Fibroblast of skin of right quadriceps (primary cell): ENCODE results near the gene FAM200B.
A peak's percentile ranks its signal among the peaks of the same experiment; 100 is the strongest.
"Not testable (repeated sequence)": the region's sequence is repeated elsewhere in the genome, so short reads cannot be mapped to it uniquely, and the experiment has no call there.

Experiments
- DNase-seq: peaks from one replicate; pipeline ENCODE4 v3.0.0-alpha.2; 2013

FAM200B gene

DNA sequence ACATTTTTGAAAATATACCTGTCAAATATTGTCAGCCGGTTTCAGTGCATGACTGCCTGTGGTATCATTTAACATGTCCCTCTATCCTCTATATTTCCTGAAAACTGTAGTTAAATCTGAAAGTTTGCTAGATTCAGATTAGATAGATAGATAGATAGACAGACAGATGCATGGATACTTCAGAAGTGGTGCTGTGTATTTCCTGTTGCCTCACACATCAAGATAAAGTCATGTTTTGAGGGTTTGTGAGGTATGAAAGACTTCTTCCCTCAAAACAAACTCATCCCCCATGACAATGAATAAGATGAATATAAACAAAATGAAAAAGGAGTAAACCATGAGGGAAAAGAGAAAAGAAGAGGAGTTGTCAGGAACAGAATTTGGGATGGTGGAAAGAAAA lies 15.2 kb downstream of the FAM200B start:
- no peak for DNase-seq

- DNase-seq, result peak; percentile 62
These were observed 21.3 kb downstream of the FAM200B start, which contains the start of gene BST1 for GRCh38 chr4:15702941-15703403. TSS of gene BST1 (plus strand) at chr4:15703065. CDS start at chr4:15703145, 80 bp downstream.

DNA sequence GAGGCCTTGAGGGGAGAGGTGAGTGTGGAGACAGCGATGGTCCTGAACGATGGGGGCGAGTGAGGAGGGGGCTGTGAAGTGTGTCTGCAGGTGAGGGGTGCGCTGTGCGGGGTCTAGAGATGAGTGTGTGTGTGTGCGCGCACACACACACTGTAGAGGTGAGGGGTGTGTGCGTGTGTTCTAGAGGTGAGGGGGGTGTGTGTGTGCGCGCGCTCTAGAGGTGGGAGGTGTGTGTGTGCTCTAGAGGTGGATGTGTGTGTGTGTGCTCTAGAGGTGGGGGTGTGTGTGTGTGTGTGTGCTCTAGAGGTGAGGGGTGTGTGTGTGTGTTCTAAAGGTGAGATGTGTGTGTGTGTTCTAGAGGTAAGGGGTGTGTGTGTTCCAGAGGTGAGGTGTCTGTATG lies 21.8 kb downstream of the FAM200B start:
- DNase-seq, result no peak

GRCh38 chr4:15704129-15704528 lies 22.5 kb downstream of the FAM200B start:
- DNase-seq, result no peak

DNA sequence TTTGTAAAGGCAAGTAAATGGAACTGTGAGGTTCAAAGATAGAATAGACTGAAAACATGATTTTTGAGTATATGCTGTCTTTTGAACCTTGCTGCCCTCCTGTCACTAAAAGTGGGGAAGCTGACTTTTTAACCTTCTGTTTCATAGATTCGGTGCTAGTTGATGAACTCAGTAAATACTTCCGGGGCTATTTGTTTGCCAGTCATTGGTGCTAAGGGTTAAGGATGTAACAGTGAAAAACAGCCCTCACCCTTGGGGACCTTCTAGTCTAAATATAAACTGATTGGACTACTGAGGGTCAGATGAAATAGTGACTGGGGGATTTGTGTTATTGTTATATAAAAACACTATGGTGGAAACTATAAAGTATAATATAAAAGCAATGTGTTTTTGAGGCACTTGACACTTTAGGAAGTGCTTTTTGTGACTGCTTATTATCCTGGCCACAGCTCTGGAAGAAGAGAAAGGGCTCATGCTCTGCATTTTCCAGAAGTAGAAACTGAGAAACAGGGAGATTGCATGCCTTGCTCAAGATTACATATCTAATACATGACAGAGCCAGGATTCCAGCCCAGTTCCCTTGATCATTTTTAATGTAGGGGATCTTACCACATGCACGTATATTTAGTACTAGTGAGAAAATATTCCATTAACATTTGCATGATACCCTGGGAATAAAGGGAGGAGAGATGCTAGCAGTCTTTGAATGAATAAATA lies 25.2 kb downstream of the FAM200B start:
- no peak for DNase-seq

DNA sequence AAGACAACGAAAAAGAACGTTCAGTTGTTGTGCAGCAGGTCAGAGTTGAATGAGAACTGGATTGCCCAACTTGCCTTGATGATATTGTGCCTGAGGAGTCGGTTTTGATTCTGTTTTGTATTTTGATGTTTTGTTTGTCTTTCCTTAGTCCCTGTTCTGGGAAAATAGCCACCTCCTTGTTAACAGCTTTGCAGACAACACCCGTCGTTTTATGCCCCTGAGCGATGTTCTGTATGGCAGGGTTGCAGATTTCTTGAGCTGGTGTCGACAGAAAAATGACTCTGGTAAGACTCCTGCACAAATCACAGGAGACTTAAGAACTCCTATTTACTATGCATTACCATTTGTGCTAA lies 25.7 kb downstream of the FAM200B start:
- no peak for DNase-seq

GRCh38 chr4:15711762-15712161 lies 30.1 kb downstream of the FAM200B start:
- DNase-seq, result no peak

GRCh38 chr4:15712214-15712613 lies 30.6 kb downstream of the FAM200B start:
- no peak for DNase-seq

DNA sequence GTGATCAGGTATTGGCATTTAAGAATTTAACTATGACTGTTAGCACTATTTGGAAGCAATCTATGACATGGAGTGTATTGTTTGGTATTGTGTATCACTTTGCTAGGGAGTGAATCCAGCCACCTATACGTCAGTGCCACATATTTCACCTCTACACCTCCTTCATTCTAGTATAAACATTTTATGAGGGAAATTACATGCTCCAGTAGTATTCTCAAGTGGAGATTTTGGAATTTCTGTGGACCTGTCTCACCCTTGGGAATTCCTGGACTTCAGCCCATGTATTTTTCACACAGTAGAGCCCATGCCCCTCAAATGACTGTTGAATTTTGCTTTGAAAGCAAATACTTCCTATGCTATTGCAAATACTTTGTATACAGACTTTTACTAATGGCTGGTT lies 32.5 kb downstream of the FAM200B start:
- peak; percentile 19 for DNase-seq

DNA sequence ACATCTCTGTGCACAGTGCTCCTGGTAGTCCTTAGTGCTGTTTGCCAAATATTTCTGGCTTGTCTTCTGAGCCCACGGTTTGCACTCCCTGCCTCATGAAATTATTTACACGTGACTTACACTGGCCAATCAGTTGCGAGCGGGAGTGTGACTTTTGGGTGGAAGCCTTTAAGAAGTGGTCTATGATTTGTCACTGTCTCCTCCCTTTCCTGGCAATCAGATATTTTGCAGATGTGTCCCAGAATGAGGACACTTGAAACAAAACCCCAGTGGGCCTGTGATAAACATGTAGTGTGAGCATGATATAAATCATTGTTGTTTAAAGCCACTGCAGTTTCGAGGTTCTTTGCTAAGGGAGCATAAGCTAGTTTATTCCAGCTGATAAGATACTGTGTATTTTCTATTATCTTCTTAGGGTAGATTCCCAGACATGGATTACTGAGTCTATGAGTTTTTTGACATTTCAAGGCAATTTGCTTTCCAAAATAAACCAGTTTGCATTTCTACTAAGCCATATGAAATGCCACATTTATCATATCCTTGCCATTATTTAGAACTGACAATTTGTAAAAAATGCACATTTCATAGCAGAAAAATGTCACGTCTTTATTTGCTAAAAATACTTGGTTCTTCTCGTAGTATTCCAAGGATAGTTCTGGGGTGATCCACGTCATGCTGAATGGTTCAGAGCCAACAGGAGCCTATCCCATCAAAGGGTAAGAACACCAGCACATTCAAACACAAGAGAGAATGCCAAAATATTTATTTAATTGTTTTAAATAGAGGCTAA lies 33.2 kb downstream of the FAM200B start:
- DNase-seq, result peak; percentile 54

DNA sequence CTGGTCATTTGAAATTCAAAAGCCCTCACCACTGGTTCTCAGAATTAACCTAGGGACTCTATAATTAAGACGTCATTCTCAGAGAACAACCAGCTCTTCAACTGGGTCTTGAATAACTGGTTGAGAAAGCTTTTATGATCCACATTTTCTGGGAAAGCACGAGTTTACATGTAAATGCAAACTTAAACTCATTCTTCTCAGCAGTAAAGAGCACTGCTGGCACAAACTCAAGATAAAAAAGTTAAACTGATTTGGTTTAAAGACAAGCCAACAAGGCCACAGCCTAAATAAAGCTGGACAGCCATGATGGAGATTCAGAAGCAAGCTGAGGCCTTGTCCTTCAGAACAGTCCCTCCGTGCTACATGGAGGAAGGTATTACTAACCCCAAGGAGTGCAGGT lies 34.5 kb downstream of the FAM200B start:
- no peak for DNase-seq

DNA sequence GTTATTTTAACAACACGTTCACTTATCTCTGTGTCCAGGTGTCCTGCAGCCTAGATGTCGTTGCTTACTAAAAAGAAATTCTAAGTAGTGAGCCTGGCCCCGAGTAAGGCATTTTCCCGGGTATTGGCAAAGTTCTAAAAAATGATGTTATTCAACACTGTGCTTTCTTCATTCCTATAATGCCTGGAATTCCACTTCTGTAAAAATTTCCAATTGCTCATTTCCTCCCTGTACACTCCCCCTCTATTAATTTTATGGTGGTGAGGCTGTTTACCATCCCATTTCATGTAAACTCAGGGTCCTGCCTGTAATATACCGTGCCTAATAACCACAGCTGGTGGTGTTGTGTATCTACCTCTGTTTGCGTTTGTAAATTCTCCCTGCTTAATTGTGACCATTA lies 35.5 kb downstream of the FAM200B start:
- DNase-seq, result peak; percentile 75

DNA sequence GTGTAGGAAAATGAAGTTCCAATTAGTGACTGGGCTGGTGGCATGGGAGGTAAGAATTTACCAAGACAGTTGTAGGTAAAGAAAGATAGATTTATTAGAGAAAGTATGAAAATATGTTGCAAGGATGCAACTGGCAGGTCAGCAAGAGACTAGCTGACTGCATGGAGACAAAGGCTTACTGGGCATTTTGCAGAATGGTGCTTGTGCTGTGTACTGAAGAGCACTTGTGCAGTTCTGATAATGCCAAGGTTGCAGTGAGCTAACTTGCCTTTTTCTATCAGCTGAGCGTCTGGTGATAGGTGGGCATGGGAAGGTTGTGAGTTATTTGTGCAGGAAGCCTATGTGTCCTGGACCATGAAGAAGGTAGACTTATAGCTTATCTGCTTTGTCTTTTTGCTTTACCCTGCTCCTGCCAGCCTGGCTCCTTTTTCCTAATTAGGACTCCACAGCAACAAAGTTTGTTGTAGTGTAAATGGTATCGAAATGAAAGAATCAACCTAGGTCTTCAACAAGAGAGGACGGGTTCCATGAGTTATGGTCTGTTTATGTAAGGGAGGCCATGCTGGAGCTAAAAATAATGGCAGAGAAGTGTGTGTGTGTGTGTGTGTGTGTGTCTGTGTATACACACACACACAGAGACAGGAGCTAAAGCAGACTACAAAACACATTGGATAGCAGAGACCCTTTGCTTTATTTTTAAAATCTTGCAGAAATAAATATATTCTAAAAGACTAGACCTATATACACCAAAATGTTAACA lies 36.2 kb downstream of the FAM200B start:
- DNase-seq, result peak; percentile 37

- DNase-seq, result no peak
These were observed 36.8 kb downstream of the FAM200B start for GRCh38 chr4:15718465-15718864.

DNA sequence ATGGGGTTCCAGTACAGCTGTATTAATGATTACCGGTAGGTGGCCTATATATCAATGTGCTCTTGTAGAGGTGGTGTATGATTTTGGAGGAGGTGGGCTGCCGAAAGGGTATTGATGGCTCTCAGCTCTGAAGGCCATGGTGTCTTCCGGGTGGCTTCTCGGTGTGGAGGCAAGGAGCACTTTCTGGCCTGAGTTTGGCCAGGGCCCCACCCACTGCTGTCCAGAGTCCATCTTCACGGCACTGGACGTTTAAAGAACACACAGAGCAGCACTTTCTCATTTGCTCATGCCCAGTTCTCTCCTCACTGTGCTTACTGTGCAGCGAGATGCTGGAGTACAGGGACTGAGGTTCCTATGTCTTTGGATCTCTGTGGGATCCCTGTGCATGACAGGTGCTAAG lies 37.3 kb downstream of the FAM200B start:
- no peak for DNase-seq

DNA sequence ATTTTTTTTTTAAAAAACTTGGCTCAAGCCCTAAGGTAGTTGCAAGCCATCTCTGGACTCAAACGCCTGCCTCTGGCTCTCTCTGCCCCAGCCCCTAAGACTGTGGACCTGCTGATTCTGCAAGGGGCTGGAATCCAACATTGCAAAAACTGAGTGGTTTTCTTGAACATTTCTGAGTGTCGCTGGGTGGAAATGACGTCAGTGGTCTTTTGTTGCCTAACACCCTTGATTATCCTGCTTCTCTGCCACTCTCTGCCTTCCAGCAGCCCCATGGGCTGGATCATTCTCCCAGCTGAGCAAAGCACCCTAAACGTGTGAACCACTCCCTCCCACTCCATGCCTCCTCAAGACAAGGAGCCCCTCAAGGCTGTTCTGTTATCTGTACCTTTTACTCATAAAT lies 37.9 kb downstream of the FAM200B start:
- peak; percentile 15 for DNase-seq

GRCh38 chr4:15720851-15721250 lies 39.2 kb downstream of the FAM200B start:
- no peak for DNase-seq

DNA sequence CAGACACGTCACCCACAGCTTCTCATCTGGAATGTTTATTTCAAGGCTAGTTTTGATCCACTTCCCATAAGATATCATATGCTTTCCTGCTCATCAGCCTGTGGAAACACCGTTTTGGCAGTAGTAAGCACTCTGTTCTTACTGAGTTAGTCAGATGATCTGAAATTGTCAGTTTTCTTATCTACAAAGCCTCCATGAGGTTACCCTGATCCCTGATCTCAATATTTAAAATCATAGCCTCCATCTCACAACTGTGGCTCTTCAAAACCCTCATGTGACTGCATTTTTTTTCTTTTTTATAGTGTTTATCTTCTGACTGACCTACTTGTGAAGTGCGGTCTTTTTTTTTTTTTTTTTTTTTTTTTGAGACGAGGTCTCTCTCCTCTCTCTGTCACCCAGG lies 44.0 kb downstream of the FAM200B start:
- no peak for DNase-seq

DNA sequence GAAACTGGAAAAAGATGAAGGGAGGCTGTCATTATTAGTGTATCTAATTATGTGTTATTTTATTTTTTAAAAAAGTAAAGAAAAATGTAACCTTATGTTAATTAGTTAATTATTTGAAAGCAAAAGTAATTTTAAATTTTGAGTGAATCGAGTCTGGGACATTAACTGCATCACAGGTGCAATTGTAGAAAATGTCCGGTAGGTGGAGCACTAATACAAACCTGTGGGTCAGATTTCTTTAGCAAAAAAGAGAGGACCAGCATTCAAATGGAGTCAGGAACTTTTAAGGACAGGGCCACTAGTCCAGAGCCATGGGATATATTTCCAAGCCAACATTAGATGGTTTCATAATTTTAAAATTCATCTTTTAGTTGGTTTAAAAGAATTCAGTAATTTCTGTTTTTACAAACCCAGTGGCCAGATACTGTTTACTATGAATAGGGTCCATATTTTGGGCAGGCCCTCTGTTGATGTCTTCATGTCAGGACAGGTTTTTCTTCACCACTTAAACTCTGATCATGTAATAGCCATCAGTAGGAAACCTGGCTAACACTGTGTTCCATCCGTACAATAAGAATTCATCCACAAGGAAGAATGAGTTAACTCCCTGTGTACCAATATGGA lies 48.4 kb downstream of the FAM200B start:
- DNase-seq, result peak; percentile 40

DNA sequence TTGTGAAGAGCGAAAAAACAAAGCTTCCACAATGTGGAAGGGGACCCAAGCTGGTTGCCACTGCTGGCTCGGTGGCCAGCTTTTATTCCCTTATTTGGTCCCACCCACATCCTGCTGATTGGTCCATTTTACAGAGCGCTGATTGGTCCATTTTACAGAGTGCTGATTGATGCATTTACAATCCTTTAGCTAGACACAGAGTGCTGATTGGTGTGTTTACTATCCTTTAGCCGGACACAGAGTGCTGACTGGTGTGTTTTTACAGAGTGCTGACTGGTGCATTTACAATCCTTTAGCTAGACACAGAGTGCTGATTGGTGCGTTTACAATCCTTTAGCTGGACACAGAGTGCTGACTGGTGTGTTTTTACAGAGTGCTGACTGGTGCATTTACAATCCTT lies 51.4 kb downstream of the FAM200B start:
- DNase-seq, result not testable (repeated sequence)

DNA sequence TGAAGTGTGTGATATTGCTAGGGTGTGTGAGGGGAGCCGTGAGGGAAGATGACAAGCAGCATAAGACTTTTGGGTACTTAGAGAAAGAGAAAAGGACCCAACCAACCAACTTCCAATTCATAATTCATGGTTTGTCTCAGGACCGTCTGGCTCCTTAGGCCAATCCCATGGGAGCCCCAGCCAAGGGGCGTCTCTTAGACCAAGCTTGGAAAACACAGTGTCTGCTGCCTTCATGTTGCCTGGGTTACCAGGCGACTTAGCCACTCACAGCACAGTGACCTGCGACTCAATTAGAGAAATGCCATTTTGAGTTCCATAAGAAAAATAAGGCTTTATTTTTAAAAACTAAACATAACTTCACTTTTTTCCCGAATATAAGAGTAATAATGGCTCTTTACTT lies 53.9 kb downstream of the FAM200B start:
- DNase-seq, result no peak

GRCh38 chr4:15736514-15737050 lies 55.0 kb downstream of the FAM200B start:
- no peak for DNase-seq

DNA sequence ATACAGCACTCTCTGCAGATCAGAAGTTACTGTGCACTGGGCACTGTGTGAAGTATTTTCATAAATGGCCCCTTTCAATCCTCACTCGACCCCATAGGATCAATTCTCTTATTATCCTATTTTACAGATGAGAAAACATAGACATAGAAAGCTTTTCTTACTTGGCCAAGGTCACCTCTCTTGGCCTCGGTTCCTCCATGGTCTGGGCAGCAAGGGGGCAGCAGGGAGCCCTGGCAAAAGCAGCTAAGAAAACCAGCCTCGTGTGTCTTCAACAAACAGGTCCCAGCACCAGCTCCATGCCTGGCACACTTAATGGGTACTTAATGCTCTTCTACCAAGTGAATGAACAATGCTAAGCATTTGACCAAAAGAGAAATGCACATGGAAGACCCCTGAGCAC lies 55.6 kb downstream of the FAM200B start:
- no peak for DNase-seq
